GM19397 (cell line): ENCODE measurements around the gene KHK.
"Not testable (repeated sequence)": the region's sequence is repeated elsewhere in the genome, so short reads cannot be mapped to it uniquely, and the experiment has no call there.

ENCODE experiments used
- ATAC-seq: cut with Tn5 transposase; IDR thresholded peaks from one replicate; pipeline ENCODE4 v1.9.1; 2021; ENCODE audit warnings: mild to moderate bottlenecking, moderate library complexity; ENCODE audit not compliant: unreplicated experiment

Gene KHK

DNA sequence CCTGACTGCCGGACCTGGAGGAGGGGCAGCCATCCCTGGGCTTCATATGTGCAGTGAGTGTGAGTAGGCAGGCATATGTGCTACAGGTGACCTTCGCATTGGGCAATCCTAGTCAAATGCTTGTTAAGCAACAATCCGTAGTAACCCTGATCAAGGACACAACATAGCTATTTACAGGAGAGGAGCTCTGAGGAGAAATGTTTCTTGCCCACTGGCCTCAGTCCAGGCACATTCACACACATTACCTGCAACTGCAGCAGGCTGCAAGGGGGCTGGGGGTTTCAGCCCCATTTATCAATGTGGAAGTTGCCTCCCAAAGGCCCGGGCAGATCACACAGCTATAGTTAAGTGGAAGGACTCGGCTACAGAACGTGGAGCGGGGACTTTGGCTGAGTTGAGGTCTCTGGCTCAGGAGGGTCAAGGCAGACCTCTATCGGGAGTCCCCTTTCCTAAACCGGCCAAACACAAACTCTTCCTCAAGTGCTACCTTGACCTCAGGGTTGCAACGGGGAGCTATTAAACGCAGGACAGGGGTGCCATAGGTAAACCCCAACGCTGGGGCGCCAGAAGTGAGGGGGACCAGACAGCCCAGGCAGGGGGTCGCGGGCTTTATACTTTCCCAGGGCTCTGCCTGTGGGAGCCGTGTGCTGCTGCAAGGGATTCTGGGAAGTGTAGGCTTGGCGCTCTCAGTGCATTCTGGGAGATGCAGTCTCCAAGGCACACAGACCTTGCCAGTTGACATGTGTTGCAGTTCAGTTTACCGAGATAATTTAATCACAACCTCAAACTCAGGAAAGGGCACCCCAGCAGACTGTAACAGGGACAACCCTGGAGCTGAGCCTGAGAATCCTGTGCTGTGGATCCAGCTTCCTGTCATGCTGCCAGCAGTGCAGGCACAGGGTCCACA is 9.4 kb downstream of the KHK start:
- no peak for ATAC-seq

DNA sequence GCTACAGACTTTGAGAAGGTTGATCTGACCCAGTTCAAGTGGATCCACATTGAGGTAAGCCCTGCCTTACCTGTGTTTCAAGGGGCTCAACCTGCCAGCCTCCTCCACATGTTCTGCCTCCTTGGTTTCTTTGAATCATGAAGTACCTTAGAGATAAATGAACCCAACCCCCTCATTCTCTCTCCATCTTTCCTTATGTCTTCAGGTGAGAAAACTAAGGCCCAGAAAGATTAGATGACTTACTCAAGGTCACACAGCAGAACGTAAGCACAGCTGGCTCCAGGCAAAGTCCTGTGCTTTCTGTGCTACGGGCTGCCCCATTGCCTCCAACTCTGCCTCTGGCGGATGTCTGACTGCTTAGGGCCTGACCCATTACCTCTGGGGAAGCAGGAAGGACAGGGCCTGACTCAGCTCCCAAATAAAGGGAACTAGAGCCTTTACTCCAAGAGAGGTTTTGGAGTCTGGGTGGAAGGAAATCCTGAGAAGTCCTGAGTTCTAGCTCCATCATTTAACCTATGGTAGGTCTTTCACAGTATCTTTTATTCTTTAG is 10.3 kb downstream of the KHK start:
- no peak for ATAC-seq

DNA sequence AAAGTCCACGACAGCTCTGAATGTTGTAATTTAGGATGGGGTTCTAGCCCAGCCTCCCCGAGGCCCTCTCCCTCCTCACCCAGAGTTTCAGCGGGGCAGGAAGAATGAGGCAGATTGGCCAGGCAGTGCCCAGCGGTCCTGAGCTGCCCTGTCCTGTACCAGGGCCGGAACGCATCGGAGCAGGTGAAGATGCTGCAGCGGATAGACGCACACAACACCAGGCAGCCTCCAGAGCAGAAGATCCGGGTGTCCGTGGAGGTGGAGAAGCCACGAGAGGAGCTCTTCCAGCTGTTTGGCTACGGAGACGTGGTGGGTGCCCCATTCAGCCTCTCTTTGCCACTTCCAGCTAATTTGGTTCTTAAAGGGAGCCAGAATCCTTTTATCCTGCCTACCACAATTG is 10.8 kb downstream of the KHK start:
- no peak for ATAC-seq

DNA sequence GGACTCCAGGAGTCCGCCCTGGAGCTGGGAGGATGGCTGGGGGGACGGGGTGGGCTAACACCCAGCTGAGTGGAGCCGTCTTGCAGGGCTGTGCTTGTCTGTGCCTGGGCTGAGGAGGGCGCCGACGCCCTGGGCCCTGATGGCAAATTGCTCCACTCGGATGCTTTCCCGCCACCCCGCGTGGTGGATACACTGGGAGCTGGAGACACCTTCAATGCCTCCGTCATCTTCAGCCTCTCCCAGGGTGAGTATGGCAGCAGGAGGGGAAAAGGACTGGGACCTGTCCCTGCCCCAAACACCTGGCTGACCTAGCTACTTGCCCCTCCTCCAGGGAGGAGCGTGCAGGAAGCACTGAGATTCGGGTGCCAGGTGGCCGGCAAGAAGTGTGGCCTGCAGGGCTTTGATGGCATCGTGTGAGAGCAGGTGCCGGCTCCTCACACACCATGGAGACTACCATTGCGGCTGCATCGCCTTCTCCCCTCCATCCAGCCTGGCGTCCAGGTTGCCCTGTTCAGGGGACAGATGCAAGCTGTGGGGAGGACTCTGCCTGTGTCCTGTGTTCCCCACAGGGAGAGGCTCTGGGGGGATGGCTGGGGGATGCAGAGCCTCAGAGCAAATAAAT is 12.9 kb downstream of the KHK start:
- no peak for ATAC-seq

DNA sequence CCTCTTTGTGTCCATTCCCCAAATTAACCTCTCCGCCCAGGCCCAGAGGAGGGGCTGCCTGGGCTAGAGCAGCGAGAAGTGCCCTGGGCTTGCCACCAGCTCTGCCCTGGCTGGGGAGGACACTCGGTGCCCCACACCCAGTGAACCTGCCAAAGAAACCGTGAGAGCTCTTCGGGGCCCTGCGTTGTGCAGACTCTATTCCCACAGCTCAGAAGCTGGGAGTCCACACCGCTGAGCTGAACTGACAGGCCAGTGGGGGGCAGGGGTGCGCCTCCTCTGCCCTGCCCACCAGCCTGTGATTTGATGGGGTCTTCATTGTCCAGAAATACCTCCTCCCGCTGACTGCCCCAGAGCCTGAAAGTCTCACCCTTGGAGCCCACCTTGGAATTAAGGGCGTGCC is 13.5 kb downstream of the KHK start:
- ATAC-seq = no peak

DNA sequence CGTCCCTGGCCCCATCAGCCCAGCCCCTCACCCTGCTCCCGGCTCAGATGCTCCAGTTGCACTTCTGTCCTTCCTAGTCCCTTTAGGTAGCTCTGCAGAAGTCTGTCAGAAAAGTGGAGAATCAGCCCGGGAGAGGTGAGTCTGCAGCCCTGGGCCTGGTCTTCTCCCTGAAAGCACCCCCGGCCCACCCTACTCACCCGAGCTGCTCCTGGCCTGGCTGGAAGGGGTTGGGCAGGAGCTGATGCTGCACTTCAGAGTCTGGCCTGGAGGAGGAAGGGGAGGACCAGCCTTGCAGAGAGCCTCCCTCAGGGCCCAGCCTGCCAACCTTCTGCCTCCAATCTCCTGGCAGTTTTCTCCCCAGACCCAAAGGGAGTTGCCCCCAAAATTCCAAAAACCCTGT is 15.8 kb downstream of the KHK start:
- no peak for ATAC-seq

DNA sequence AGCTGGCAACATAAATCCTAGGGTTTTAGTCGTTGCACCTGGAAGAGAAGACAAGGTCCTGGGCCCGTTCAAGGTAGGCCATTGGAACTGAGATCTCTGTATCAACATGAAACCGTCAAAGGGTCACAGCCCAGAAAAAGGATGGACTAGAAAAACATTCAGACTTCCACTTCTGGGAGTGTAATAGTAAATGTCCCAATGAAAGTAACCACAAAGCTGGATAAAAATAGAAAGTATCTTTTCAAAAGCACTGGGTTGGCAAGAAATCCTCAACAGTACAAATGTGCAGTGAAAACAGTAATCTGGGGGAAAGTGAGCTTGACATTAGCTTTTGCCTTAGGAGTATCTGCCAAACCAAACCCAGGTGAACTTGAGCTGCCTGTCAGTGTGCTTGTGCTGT is 19.4 kb downstream of the KHK start:
- no peak for ATAC-seq

DNA sequence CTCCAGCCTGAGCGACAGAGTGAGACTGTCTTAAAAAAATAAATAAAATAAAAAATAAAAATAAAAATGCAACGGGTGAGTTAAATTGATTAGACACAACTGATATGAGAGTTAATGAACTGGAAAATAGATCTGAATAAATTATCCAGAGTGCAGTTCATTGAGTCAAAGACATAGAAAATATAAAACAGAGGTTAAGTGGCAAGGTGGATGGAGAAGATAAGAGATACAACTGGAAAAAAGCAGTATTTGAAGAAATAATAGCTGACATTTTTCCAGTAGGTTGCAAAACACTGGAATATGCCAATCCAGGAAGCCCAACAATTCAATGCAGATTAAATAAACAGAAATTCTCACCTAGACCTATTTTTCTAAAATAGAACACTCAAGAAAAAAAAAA is 21.6 kb downstream of the KHK start:
- ATAC-seq = no peak

DNA sequence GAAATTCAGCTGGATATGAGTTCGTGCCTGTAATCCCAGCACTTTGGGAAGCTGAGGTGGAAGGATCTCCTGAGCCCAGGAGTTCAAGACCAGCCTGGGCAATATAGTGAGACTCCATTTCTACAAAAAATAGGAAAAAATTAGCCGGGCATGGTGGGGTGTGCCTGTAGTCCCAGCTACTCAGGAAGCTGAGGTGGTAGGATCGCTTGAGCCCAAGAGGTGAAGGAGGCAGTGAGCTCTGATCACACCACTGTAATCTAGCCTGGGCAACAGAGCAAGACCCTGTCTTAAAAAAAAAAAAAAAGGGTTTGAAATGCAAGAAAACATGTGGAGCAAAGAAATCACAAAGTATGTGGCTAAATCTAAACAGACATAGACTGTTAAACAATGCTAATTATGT is 22.5 kb downstream of the KHK start:
- no peak for ATAC-seq

DNA sequence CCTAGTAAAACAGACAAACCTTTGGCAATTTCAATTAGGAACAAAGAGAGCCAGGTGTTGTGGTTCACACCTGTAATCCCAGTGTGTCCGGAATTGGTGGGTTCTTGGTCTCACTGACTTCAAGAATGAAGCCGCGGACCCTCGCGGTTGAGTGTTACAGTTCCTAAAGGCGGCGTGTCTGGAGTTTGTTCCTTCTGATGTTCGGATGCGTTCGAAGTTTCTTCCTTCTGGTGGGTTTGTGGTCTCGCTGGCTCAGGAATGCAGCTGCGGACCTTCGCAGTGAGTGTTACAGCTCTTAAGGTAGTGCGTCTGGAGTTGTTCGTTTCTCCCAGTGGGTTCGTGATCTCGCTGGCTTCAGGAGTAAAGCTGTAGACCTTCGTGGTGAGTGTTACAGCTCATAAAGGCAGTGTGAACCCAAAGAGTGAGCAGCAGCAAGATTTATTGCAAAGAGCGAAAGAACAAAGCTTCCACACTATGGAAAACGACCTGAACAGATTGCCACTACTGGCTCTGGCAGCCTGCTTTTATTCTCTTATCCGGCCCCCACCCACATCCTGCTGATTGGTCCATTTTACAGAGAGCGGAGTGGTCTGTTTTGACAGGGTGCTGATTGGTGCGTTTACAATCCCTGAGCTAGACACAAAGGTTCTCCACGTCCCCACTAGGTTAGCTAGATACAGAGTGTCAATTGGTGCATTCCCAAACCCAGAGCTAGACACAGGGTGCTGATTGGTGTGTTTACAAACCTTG is 24.2 kb downstream of the KHK start:
- not testable (repeated sequence) for ATAC-seq

DNA sequence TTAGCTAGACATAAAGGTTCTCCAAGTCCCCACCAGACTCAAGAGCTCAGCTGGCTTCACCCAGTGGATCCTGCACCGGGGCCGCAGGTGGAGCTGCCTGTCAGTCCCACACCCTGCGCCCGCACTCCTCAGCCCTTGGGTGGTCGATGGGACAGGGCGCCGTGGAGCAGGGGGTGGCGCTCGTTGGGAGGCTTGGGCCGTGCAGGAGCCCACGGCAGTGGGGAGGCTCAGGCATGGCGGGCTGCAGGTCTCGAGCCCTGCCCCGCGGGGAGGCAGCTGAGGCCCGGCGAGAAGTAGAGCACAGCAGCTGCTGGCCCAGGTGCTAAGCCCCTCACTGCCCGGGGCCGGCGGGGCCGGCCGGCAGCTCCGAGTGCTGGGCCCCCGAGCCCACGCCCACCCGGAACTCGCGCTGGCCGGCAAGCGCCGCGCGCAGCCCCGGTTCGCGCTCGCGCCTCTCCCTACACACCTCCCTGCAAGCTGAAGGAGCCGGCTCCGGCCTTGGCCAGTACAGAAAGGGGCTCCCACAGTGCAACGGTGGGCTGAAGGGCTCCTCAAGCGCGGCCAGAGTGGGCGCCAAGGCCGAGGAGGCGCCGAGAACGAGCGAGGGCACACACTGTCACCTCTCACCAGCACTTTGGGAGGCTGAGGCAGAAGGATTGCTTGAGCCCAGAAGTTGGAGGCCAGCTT is 25.0 kb downstream of the KHK start:
- ATAC-seq = not testable (repeated sequence)

DNA sequence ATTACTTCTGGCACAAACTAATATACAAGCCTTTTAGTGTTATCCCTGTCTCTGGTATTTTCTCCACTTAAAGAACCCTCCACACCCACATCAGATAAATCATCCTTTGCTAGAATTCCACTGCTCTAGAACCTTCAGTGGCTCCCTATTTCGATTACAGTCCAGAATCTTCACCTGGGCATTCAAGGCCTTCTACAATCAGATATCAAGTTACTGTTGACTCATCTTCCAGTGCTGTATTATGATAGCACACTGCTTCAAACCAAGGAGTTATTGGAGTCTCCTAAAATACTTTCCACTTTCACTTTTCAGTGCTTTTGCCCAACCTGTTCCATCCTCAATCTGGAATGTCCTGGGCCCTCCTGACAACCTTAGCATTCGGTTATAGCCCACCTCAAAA is 28.9 kb downstream of the KHK start:
- no peak for ATAC-seq

DNA sequence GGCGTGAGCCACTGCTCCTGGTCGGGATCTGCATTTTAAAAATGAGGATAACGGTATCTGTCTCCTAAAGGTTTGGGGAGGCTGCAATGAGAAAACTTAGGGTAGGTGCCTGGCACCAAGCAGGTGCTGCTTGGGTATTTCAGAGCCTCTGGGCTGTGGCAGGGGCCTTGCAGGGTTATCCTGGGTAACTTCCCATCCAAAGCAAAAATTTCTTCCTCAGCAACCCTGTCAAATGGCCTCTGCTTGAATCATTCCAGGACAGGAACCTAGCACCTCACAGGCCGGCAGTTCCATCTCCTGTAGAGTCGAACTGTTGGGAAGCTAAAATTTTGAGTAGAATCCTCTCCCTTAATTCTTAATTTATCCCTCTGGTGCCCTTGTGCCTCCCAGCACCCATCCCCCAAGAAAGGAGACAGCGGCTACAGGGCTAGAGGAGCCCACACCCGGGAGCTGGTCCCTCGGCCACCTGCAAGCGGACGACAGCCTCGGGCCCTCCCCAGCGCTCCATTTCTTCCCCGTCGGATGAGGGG is 31.5 kb downstream of the KHK start:
- no peak for ATAC-seq

DNA sequence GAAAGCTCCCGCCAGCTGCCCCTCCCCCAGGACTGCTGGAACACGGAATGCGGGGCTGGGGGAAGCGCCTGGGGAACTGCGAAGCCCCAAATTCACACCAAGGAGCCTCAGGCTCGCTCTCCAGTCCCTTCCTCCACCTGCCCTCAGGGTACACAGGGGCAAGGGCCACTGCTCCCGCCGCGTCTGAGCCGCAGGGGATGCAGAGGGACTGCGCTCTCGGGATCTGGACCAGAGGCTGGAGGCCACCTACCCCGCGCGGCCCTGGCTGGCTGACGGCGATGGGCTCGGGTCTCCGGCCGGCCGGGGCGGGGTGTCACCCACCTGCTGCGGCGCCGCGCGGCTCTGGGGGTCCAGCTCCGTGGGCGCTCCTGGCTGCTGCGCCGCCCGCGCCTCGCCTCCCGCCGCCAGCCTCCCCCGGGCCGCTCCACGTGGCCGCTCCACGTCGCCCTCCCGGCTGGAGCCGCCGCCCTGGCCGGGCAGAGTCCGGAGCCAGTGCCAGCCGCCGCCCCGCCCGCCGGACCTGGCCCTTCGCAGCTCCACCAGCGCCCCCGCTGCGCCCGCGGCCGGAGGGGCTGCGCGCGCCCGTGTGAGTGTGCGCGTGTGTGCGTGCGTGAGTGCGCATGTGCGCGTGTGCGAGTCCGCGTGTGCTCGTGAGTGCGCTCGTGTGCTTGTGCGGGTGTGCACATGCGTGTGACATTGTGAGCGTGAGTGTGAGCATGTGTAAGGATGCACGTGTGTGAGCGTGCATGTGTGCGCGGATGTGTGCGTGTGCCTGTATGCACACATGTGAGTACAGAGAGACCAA is 32.2 kb downstream of the KHK start, which contains the start of gene CGREF1:
Gene CGREF1, minus strand, starts transcription at position 604 of the 805 bp plus-strand sequence. CDS start 14,762 bp downstream, outside the sequence.
- no peak for ATAC-seq

DNA sequence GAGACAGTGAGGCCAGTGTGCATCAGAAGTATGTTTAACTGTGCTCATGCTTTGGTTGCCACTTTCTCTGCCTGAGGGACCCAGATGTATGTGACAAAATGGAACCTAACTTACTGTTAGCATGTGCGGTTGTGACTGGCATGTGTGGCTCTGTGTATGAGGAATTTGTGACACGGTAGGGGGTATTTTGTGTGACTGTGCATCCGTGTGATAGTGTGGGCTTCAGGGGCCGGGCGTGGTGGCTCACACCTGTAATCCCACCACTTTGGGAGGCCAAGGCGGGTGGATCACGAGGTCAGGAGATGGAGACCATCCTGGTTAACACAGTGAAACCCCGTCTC is 32.7 kb downstream of the KHK start:
- ATAC-seq = not testable (repeated sequence)

DNA sequence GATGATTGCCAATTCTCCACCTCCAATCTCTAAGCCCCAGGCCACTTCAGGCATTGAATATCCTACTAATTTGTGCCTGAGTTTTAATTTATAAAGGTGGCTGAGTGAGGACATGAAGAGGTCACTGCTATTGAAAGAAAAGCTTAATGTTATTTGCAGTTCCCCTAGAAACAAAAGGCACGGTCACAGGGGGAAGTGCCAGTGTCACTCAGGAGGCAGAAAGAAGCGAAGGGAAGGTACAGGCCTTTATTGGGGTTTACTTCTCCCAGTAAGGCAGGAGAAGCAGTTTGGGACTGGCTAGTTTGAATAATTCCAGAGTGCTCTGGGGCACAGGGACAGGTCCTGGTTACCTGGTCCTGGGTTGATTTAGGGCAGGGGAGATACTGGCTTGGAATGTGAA is 35.3 kb downstream of the KHK start:
- no peak for ATAC-seq

DNA sequence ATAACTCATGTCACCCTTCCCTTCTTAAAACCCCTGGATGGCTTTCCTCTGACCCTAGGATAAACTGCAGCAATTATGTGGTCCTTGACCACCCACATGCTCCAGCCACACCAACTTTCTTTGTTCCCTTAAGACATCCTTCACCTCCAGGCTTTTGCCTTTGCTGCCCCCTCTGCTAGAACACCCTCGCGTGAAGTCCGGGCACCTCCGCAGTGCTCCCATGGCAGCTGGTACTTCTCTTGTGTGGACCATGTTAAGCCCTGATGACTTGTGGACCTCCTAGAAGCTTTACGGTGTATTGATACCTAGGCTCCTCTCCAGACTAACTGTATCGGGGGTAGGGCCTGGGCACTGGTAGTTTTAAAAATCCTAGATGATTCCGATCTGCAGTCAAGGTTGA is 36.2 kb downstream of the KHK start:
- ATAC-seq = no peak

DNA sequence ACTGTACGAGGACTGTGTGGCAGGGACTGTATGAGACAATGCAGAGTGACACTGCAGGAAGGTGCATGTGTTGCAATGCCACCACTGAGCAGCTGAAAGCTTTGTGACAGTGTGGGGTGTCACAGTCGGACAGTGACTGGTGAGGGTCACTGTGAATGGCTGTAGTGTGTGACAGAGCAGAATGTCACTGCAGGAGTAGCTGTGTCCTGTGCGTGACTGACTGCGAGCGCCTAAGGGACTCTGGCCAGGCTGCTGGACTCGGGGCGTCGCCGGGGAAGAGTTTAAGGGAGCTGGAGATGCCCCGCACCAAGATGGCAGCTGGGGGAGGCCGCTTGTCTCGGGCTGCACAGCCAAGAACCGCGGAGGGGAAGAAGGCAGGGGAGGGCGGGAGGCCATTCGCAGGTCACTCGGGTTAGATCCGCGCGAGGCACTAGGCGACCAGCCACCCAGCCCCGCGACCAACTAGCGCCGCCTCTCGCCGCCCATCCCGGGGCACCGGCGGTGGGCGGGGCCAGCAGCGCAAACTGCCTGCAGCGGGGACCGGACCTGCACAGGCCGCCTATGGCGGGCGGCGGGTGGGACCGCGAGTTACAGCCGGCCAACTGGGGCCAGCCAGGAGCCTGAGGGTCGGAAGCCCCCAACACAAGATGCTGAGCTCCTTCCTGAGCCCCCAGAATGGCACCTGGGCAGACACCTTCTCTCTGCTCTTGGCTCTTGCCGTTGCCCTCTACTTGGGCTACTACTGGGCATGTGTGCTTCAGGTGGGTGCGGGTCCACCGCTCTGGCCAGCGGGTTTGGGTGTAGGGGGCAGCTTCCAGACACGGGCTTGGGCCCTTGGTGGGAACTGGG is 37.0 kb downstream of the KHK start, which contains the start of gene ABHD1:
Gene ABHD1, plus strand, starts transcription at position 514 of the 849 bp plus-strand sequence. Its CDS starts 134 bp downstream, at position 648.
- ATAC-seq = no peak

DNA sequence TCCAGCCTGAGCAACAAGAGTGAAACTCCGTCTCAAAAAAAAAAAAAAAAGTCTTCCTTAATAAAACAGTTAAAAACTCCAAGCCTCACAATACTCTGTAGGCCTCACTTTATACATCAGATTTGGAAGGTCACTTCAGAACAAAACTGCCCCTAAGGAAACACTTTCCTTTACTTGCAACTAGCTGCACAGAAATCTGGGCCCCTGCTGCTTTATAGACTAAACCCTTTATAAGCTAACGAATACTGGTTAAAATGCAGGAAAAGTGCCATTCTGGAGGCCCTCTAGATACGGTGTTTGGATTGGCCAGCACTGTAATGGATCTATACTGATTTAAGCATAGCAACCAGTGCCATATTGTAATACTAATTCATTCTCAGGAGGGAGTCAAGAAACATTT is 38.5 kb downstream of the KHK start:
- ATAC-seq = no peak
